ENCODE data around the gene TAX1BP1. TPM values are rescaled to one million over a fixed set of nuclear protein-coding genes. Genes with fewer than 3 reads are reported as not detected.

TAX1BP1 gene
- total RNA-seq, 1 experiment from 2014 or later: 58.3 TPM

DNA sequence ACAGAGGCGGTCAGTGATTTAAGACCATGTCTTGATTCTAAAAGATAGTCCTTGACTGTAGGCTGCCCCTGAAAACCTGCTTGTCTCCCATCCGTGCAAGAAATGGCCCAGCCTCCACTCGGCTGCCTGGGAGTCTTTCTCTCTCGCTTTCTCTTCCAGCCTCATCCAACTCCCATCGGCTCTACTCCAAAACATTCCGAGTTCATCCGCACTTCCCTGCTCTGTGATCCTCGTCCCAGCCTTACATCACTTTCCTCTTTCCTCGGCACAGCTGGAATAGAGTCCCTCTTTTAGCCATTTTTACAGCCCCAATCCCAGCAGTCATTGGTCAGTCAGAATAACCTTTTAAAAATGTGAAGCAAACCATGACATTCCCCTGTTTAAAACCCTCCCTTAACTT is 135.1 kb downstream of the TAX1BP1 start:
- Histone ChIP-seq H3K9ac (ENCODE audit: extremely low read depth, insufficient read length, low read length) (no peak overlapping the region), H3K9me3 (ENCODE audit: control insufficient read depth, low read depth, low read length) (no peaks in the 10 kb centered on the region), H3K27me3 (ENCODE audit: insufficient read depth, low read length) (no peaks in the 10 kb centered on the region), H4K8ac (replicated peaks; ENCODE audit: insufficient read length, low read depth, low read length) (no peak overlapping the region), H2BK20ac (ENCODE audit: low read depth, low read length, poor library complexity, severe bottlenecking) (no peak overlapping the region), H3K23ac (ENCODE audit: insufficient read length, low read depth, low read length) (no peak overlapping the region), H3K27ac (ENCODE audit: insufficient read length, low read depth, low read length) (no peak overlapping the region), H4K20me1 (ENCODE audit: control insufficient read depth, insufficient read depth, insufficient read length) (no peaks in the 10 kb centered on the region), H3K4me1 (ENCODE audit: insufficient read depth, low read length) (0 out of 2 replicates have a peak, but pooled peaks cover 3% of the 10 kb centered on the region), H3K79me1 (ENCODE audit: insufficient read depth, low read depth, low read length, poor library complexity, severe bottlenecking) (no peaks in the 10 kb centered on the region), H2AK5ac (ENCODE audit: insufficient read length, low read length) (no peak overlapping the region), H4K91ac (ENCODE audit: insufficient read length, low read depth, low read length) (no peak overlapping the region), H4K5ac (ENCODE audit: insufficient read length, low read depth, low read length) (no peak overlapping the region), H3K14ac (ENCODE audit: insufficient read depth, low read length) (no peak overlapping the region), H3T11ph (ENCODE audit: low read length) (no peak overlapping the region), H3K18ac (ENCODE audit: insufficient read length, low read depth, low read length) (no peak overlapping the region), H3K4ac (ENCODE audit: low read depth, low read length) (no peak overlapping the region), H3K4me2 (ENCODE audit: insufficient read depth, insufficient read length, low read length) (no peak overlapping the region), H3K56ac (ENCODE audit: insufficient read length, low read depth, low read length) (no peak overlapping the region), H2BK5ac (ENCODE audit: insufficient read length, low read length) (no peak overlapping the region), H2BK12ac (ENCODE audit: insufficient read length, low read depth, low read length) (no peak overlapping the region), H2BK15ac (ENCODE audit: low read depth, low read length) (no peak overlapping the region), H3K23me2 (ENCODE audit: insufficient read length, low read depth, low read length, poor library complexity, severe bottlenecking) (no peaks in the 10 kb centered on the region), H2AFZ (ENCODE audit: low read length) (no peak overlapping the region), H3K79me2 (ENCODE audit: insufficient read depth, low read length) (no peaks in the 10 kb centered on the region), H2BK120ac (ENCODE audit: low read depth, low read length, poor library complexity, severe bottlenecking) (no peak overlapping the region)
- Mint-ChIP-seq H3K36me3 (ENCODE audit: insufficient read depth in 1 of 3, low read depth in 3 of 3) (no peaks in the 10 kb centered on the region), H3K27ac (no peak overlapping the region), H3K4me1 (peaks cover 16 to 18% of the 10 kb centered on the region in 2 experiments), H3K9me3 (no peaks in the 10 kb centered on the region), H3K4me3 (no peak overlapping the region), H3K27me3 (ENCODE audit: low read depth) (no peaks in the 10 kb centered on the region)
- DNase-seq: no peak
- no CpG with 5 or more reads among the region's 9 CpGs for WGBS (ENCODE audit: extremely low coverage, insufficient read length, low lambda C conversion rate)
- TF ChIP-seq CTCF (conservative IDR thresholded peaks at IDR 0.05): no peak

All from H9 (cell line).